DMS 273 (cell line): ENCODE data around the gene AAMDC.
A peak's percentile ranks its signal among the peaks of the same experiment; 100 is the strongest.

Source experiments
- DNase-seq: peaks from one replicate; lab custom pipeline; 2025; ENCODE audit not compliant: unreplicated experiment; lab: John Stamatoyannopoulos, UW

Gene AAMDC

GRCh38 chr11:77820565-77821348 lies at the start of gene AAMDC, which contains the start of gene RSF1:
AAMDC (plus strand) TSS chr11:77821144; CDS start chr11:77842497, 21,353 bp downstream.
RSF1 (minus strand) TSS chr11:77820722; CDS start chr11:77820714, 8 bp downstream.
- DNase-seq: peak; percentile 98

GRCh38 chr11:77775936-77776335 lies 45.0 kb upstream of the AAMDC start:
- no peak for DNase-seq

- DNase-seq: peak; percentile 12
Observed at GRCh38 chr11:77776455-77776854, 44.5 kb upstream of the AAMDC start.

GRCh38 chr11:77778118-77778517 lies 42.8 kb upstream of the AAMDC start:
- no peak for DNase-seq

- DNase-seq: no peak
Observed at GRCh38 chr11:77778549-77778948, 42.4 kb upstream of the AAMDC start.

DNA sequence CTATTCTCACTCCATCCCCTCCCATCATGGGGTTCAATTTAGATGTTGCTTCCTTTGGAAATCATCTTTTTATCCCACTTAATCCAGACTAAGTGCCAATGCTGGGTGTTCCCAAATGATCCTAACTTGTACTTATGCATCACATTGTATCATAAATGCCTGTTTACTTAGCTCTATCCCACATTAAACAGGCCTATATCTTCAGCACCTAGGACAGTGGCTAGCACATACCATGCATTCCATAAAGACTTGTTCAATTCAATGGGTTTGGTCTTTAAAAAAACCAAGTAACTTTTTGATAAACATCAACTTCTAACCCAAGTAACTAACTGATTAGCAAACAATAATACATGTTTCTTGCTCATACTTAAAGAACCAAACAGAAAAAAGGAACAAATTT lies 41.0 kb upstream of the AAMDC start:
- DNase-seq: no peak

GRCh38 chr11:77783025-77783424 lies 37.9 kb upstream of the AAMDC start:
- DNase-seq: no peak

DNA sequence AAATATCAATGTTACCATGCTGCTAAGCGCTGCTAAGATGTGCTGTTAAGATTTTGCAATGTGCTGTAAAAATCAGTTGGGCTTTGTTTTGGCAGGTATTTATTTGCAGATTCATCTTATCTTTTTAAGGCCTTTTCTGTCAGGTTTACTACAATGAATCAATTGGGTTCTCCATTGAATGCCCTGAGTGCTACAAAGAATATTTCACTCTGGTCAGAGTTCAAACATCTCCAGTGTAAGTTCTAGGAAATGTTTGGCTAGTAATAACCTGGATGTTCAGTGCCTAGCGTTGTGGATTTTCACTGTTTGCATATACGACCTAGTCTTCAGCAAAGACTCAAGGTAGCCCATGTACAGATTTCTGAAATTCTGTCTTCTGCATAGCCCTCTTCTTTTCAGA lies 36.4 kb upstream of the AAMDC start:
- no peak for DNase-seq

- DNase-seq: no peak
Observed at GRCh38 chr11:77789061-77789730, 31.7 kb upstream of the AAMDC start.

DNA sequence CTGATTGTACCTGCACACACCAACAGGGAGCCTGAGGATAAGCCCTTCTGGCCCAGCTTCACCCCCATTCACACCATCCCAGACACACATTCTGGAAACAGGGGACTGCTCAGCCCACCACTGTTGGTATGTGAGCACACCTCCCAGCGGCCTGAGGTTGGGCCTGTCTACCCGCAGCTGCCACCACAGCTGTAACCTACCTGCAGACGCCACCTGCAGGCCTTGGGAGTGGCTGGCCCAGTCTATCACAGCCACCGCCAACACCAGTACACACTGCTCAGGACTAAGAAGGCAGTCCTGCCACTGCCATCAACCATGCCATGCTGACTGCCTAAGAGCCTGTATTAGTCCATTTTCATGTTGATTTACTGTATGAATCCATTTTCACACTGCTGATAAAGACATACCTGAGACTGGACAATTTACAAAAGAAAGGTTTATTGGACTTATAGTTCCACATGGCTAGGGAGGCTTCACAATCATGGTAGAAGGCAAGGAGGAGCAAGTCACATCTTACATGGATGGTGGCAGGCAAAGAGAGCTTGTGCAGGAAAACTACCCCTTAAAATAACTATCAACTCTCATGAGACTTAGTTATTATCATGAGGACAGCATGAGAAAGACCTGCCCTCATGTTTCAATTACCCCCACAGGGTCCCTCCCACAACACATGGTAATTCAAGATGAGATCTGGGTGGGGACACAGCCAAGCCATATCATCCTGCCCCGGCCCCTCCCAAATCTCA lies 31.0 kb upstream of the AAMDC start:
- no peak for DNase-seq

DNA sequence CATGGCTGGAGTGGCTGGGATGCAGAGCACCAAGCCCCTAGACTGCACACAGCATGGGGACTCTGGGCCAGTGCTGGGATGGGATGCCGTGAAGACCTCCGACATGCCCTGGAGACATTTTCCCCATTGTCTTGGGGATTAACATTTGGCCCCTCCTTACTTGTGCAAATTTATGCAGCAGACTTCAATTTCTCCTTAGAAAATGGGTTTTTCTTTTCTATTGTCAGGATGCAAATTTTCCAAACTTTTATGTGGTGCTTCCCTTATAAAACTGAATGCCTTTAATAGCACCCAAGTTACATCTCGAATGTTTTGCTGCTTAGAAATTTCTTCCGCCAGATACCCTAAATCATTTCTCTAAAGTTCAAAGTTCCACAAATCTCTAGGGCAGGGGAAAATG lies 29.6 kb upstream of the AAMDC start:
- DNase-seq: no peak

- DNase-seq: no peak
Observed at GRCh38 chr11:77793972-77794371, 27.0 kb upstream of the AAMDC start.

DNA sequence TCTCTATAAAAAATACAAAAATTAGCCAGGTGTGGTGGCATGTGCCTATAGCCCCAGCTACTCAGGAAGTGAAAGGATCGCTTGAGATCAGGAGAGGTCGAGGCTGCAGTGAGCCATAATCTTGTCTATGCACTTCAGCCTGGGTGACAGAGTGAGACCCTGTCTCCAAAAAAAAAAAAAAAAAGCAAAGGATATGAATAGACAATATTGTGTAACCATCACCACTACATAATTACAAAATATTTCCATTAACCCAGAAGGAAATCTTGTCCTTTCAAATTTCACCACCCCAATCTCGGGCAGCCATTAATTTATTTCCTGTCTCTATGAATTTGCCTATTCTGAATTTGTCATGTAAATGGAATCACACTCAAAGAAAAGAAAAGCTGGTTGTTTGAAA lies 21.6 kb upstream of the AAMDC start:
- no peak for DNase-seq

- no peak for DNase-seq
Observed at GRCh38 chr11:77800449-77800848, 20.5 kb upstream of the AAMDC start.

GRCh38 chr11:77801477-77801876 lies 19.5 kb upstream of the AAMDC start:
- no peak for DNase-seq

DNA sequence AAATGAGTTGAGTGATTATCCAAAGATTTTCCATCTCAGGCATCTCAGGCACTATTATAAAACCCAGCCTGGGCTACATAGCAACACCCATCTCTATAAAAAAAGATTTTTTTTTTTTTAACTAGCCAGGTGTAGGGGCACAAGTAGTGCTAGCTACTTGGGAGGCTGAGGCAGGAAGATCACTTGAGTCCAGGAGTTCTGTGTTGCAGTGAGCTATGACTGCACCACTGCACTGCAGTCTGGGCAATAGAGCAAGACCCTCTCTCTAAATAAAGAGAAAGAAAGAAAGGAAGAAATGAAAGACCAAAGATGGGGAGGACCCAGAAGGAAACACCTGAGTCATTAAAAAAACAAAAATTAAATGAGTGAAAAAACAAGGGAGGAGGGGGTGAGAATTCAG lies 14.5 kb upstream of the AAMDC start:
- no peak for DNase-seq

- DNase-seq: no peak
Observed at GRCh38 chr11:77806993-77807392, 14.0 kb upstream of the AAMDC start.

DNA sequence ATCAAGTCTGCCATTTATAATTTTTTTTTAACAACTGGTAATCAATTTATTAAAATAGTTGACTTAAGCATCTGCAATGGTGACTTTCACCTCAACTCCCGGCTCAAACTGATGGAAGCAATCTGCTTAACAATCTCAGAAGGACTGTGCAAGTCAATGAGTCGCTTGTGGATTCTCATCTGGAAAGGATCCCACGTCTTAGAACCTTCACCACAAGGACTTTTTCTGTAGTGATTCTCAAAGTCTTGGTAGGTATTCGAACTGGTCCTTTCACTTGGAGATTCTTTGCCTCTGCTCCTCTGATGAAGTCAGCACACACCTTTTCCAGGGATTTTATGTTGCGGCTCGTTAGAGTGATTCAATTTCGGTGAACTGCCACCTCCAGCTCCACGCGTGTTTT lies 7.7 kb upstream of the AAMDC start:
- DNase-seq: no peak

DNA sequence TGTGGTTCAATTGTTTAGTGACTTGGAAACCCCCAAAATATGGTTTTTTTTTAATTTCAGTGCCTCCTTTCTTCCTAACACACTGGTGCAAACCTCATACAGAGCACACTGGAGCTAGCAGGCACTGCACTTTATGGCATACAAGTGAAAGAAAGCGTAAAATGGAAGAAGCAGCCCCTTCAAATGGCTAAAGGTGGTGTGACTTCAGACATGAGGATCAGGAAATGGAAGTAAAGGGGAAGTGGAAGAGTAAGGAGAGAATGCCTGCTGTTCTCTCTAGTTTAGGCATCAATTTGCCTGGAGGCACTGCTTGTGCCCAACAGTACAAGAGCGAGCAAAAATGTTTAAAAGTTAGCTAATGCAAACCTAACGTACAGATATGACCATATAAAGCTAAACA lies 6.1 kb upstream of the AAMDC start:
- DNase-seq: no peak

DNA sequence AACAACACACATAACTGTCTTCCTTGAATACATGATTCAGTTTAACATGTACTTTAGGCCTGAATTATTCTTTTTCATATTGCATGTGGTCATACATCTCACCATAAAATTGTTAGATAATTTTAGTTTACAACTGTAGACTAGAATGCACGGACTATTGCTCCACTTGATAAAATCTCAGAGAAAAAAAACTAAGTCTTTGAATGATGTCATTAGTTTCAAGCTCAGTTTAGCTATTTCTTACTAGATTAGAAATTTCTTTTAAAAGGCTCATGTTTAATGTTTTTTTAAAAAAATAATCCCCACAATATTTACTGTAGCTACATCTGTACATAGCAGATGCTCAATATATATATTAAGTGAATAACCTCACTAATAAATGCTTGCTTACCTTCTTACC lies 5.5 kb upstream of the AAMDC start:
- DNase-seq: no peak

- DNase-seq: peak; percentile 90
Observed at GRCh38 chr11:77819411-77819920, 1.5 kb upstream of the AAMDC start.
